ENCODE measurements around the gene SYT1.

Gene SYT1

GRCh38 chr12:78891646-78892353 is 27.2 kb downstream of the SYT1 start:
- no peak for DNase-seq (ENCODE audit: low read depth)

DNA sequence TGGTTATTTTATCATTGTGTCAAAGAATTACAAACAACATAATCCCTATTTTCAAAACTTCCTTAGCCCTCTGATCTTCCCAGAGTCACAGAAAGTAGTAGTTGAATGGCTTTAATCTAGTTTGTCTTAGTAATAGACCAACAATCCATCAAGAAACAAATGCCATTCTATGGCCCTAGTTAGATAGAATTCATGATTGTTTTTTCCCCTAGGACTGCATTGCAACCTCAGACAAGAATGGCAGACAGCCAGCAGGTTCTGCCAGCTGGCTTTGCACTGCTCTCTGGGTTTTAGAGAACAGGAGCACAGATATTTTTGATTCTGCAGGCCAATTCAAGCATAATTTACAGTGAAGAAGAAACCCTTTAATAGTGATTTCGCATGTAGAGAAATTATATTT is 33.8 kb downstream of the SYT1 start:
- no peak for DNase-seq (ENCODE audit: low read depth)

- DNase-seq (ENCODE audit: low read depth), result no peak
These were observed 50.3 kb downstream of the SYT1 start for GRCh38 chr12:78914859-78915331.

DNA sequence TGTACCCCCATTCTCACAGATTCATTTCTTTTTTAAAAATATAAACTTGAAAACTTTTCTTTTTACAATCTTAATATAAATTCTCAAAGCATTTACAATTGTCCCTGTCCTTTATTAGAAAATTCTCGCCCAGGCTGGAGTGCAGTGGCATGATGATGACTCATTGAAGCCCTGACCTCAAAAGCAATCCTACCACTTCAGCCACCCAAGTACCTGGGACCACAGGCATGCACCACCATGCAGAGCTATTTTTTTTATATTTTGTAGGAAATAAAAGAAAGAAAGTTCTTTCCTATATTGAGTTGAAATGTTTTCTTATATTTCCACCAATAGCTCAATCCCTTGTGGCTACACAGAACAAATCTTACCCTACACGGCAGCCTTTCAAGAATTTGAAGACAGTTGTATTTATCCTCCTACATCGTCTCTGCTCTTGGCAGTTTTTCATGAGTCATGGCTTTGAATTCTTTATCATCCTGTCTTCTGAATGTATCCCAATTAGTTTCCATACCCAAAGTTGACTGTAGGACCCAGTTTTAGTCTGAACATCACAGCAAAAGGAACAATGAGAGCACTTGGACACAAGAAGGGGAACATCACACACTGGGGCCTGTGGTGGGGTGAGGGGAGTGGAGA is 52.4 kb downstream of the SYT1 start:
- DNase-seq (ENCODE audit: low read depth), result no peak

DNA sequence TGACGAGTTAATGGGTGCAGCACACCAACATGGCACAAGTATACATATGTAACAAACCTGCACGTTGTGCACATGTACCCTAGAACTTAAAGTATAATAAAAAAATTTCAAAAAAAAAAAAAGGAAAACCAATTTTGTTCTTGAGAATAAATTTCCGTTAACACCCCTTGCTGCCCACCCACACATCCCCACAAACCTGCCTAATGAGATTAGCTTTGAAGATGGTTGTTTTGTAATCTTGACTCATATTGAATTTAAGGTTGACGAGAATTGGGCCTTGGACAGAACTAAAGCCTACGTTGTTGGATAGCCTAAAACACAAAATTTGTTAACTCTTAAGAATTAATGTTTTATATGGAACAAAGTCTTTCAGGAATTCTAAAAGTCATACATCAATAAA is 52.9 kb downstream of the SYT1 start:
- no peak for DNase-seq (ENCODE audit: low read depth)

- DNase-seq (ENCODE audit: low read depth), result no peak
These were observed 53.7 kb downstream of the SYT1 start for GRCh38 chr12:78918268-78918667.

DNA sequence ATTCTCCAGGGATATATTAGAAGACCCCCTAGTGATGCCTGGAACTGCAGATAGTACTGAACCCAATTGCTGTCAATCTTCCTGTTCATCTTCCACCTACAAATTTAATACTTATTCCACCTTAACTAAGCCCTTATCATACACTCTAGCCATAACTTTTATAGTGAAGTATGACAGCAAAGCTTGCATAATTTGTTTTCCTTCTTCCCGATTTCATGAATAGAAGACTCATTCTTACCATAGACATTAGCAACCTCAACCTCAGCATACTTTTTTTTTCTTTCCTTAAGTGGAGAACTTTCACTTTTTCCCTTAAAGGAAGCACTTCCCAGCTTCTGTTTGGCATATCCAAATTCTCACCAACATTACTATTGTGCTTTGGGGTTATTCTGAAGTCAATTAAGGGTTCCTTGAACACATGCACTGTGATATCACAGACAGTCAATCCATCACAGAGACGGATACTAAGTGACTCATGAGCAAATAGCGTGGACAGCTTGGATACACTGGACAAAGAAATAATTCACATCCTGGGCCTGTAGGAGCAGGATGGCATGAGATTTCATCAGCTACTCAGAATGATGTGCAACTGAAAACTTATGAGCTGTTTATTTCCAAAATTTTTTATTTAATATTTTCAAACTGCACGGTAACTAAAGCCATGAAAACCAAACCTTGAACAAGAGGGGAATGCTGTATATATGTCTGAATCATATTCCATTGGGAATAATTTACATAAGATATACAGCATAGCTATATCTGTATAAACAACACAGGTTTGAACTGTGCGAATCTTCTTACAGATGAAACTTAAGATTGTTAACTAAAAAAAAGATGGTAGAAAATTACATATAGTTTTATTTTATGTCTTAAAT is 63.9 kb downstream of the SYT1 start:
- DNase-seq (ENCODE audit: low read depth), result no peak

GRCh38 chr12:78929075-78929418 is 64.5 kb downstream of the SYT1 start:
- no peak for DNase-seq (ENCODE audit: low read depth)

GRCh38 chr12:78931466-78931990 is 67.0 kb downstream of the SYT1 start:
- DNase-seq (ENCODE audit: low read depth), result no peak

DNA sequence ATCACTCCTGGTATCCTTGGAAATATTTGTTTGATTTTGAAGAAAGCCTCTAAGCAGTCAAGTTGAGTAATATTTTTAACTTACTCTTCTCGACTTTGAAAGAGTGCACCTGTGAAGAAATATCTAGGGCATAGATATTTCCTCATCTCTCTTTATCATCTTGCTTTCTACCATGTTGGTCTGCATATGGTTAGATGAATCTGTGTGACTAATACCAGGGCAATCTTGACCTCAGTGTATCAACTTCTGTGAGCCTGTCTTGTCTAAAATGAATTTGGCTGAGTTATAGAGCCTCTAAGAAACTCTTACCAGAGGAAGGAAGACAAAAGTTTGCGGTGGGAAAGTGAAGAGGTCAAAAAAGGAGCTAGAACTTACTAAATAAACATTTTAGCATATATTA is 68.4 kb downstream of the SYT1 start:
- no peak for DNase-seq (ENCODE audit: low read depth)

GRCh38 chr12:78938341-78939084 is 73.9 kb downstream of the SYT1 start:
- no peak for DNase-seq (ENCODE audit: low read depth)

DNA sequence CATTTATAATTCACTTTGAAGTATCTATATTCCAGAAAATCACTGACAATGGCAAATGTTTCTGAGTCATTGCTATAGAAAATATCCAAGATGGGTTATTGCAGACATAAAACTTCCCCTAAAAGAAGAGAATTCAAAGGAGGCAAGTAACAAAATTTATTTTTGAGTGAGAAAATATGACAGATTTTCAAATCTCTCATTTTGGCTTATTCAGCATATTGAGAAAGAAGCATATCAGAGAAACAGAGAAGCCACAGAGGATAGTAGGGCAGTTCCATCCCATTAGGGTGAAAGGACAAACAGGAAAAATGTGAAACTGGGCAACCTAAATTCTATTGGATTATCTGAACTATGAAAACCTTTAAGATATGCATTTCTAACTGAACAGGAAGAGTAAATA is 85.0 kb downstream of the SYT1 start:
- DNase-seq (ENCODE audit: low read depth), result no peak

- DNase-seq (ENCODE audit: low read depth), result no peak
These were observed 87.4 kb downstream of the SYT1 start for GRCh38 chr12:78951803-78952551.

DNA sequence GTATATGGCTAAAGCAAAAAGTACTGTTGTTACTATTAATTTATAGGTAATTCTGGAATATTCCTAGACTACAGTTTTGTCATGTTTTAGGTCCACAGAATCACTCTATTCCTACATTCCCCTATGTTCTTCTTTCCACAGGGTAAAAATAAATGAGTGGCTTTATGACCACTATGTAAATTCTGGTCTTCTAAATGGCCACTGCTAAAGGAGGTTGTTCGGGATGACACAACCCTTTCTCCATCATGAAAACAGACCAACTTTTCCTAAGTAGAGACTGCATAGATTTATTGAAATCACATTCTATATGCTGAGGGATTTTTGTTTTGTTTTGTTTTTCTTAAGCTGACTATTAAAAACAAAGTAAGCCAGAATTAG is 88.0 kb downstream of the SYT1 start:
- DNase-seq (ENCODE audit: low read depth), result no peak

- no peak for DNase-seq (ENCODE audit: low read depth)
These were observed 94.4 kb downstream of the SYT1 start for GRCh38 chr12:78958941-78959340.

- no peak for DNase-seq (ENCODE audit: low read depth)
These were observed 95.0 kb downstream of the SYT1 start for GRCh38 chr12:78959556-78959955.

GRCh38 chr12:78961171-78961570 is 96.6 kb downstream of the SYT1 start:
- DNase-seq (ENCODE audit: low read depth), result no peak

DNA sequence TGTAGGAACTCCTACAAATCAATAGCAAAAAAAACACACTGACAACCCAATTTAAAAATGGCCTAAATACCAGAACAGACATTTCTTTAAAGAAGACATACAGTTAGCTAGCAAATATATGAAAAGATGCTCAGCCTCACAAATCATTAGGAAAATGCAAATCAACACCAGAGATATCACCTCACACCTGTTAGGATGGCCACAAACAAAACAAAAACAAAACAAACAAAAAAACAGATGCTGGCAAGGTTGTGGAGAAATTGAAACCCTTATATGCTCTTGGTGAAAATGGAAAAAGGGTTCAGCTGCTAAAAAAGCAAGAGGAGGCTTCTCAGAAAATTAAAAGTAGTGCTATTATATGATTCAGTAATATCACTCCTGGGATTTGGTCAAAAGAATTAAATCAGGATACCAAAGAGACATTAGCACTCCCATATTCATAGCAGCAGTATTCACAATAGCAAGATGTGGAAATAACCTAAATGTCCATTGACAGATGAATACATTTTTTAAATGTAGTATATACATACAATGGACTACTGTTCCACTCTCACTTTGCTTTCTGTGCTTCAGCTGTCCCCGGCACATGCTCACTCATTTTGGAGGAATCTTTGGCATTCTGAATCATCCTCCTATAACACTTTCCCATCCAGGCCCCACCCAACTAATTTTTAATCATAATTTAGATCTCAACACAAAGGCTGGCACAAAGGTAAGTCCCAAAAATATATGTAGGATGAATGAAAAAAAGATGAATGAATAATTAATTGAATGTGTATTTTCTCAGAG is 99.1 kb downstream of the SYT1 start:
- DNase-seq (ENCODE audit: low read depth), result no peak

DNA sequence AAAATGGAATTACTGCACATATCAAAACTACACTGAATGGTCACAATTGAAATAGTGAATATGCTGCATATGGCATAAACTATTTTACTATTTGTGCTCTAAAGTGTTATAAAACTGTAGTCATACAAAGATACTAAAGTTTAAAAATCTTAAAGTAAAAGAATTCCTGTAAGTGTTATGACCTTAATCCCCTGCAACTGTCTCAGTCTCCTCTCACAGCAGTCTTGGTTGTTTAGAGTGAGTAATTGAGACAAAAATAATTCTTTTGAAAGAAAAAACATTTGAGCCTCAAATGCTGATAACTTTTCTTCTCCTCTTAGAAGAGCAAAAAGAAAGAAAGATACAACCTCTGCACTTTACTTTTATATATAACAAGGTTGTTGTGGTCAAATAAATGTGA is 99.9 kb downstream of the SYT1 start:
- no peak for DNase-seq (ENCODE audit: low read depth)

DNA sequence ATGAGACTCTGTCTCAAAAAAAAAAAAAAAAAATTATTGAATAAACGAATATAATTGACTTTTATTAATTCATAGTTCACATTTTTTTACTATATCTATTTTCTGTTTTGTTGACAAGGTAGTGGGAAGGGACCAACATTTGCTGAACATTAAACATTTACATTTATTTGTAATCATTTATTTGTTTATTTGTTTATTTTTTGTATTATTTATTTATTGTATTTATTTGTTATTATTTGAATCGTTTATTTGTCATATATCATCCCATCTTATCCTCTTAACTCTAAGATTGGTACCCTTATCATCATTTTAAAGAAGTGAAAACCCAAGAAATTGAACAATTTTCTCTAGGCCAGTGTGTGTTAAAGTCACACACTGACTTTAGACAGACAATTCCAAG is 101.5 kb downstream of the SYT1 start:
- no peak for DNase-seq (ENCODE audit: low read depth)

GRCh38 chr12:78966926-78967325 is 102.4 kb downstream of the SYT1 start:
- no peak for DNase-seq (ENCODE audit: low read depth)
